ENCODE data around the gene MGAT4C.

The MGAT4C gene

GRCh38 chr12:86193931-86194330, 62.3 kb downstream of the MGAT4C start:
- H3K9me3 ChIP-seq (ENCODE audit: control insufficient read depth, low read length) = no peaks in the 10 kb centered on the region
- H3K4me1 ChIP-seq (ENCODE audit: control insufficient read depth, insufficient read depth, low read length, poor library complexity, severe bottlenecking) = no peaks in the 10 kb centered on the region
- no peak overlapping the region for H3K27ac ChIP-seq (ENCODE audit: insufficient read depth, low read length, poor library complexity, severe bottlenecking)
- H3K36me3 ChIP-seq (ENCODE audit: control insufficient read depth, insufficient read depth, low read length) = no peaks in the 10 kb centered on the region
- no peaks in the 10 kb centered on the region for H3K27me3 ChIP-seq (replicated peaks; ENCODE audit: control insufficient read depth, insufficient read depth, low read length, poor library complexity, severe bottlenecking)
- DNase-seq = no peak
- H3K4me3 ChIP-seq (ENCODE audit: insufficient read depth, low read depth, low read length, poor library complexity, severe bottlenecking) = no peak overlapping the region

DNA sequence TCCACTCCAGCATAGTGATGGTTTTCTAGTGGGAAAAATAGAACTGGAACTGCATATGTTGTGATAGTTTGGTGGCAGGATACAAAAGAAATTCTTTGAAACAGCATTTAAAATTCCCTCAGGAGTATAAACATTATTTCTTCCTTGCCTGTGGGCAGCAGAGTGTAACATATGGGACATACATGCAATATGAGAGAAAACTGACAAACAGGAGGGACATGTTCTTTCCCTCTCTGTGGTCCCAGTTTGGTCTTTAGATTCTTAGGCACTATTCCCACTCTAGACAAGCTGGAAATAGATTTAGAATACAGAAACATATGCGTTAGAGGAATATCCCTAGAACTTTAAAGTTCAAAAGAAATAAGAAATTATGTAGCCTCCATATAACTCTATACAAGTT, 68.0 kb downstream of the MGAT4C start:
- Histone ChIP-seq H3K27ac (ENCODE audit: insufficient read depth, low read length, poor library complexity, severe bottlenecking) (no peak overlapping the region), H3K36me3 (ENCODE audit: control insufficient read depth, insufficient read depth, low read length) (no peaks in the 10 kb centered on the region), H3K27me3 (replicated peaks; ENCODE audit: control insufficient read depth, insufficient read depth, low read length, poor library complexity, severe bottlenecking) (no peaks in the 10 kb centered on the region), H3K4me1 (ENCODE audit: control insufficient read depth, insufficient read depth, low read length, poor library complexity, severe bottlenecking) (no peaks in the 10 kb centered on the region), H3K9me3 (ENCODE audit: control insufficient read depth, low read length) (no peaks in the 10 kb centered on the region), H3K4me3 (ENCODE audit: insufficient read depth, low read depth, low read length, poor library complexity, severe bottlenecking) (no peak overlapping the region)
- no peak for DNase-seq

GRCh38 chr12:86186449-86186848, 69.7 kb downstream of the MGAT4C start:
- no peak for DNase-seq
- Histone ChIP-seq H3K4me1 (ENCODE audit: control insufficient read depth, insufficient read depth, low read length, poor library complexity, severe bottlenecking) (no peaks in the 10 kb centered on the region), H3K27ac (ENCODE audit: insufficient read depth, low read length, poor library complexity, severe bottlenecking) (no peak overlapping the region), H3K9me3 (ENCODE audit: control insufficient read depth, low read length) (no peaks in the 10 kb centered on the region), H3K4me3 (ENCODE audit: insufficient read depth, low read depth, low read length, poor library complexity, severe bottlenecking) (no peak overlapping the region), H3K27me3 (replicated peaks; ENCODE audit: control insufficient read depth, insufficient read depth, low read length, poor library complexity, severe bottlenecking) (no peaks in the 10 kb centered on the region), H3K36me3 (ENCODE audit: control insufficient read depth, insufficient read depth, low read length) (no peaks in the 10 kb centered on the region)

DNA sequence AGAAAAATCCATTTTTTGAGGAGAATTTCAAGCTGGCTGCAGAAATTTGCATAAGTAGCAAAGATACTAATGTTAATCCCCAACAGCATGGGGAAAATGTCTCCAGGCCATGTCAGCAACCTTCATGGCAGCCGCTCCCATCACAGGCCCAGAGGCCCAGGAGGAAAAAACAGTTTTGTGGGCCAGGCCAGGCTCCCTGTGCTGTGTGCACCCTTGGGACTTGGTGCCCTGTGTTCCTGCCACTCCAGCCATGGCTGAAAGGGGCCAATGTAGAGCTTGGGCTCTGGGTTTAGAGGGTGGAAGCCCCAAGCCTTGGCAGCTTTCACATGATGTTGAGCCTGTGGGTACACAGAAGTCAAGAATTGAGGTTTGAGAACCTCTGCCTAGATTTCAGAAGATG, 76.3 kb downstream of the MGAT4C start:
- no peak for DNase-seq
- H3K36me3 ChIP-seq (ENCODE audit: control insufficient read depth, insufficient read depth, low read length) = no peaks in the 10 kb centered on the region

GRCh38 chr12:86174188-86174587, 82.0 kb downstream of the MGAT4C start:
- Histone ChIP-seq H3K27me3 (replicated peaks; ENCODE audit: control insufficient read depth, insufficient read depth, low read length, poor library complexity, severe bottlenecking) (no peaks in the 10 kb centered on the region), H3K9me3 (ENCODE audit: control insufficient read depth, low read length) (no peaks in the 10 kb centered on the region), H3K27ac (ENCODE audit: insufficient read depth, low read length, poor library complexity, severe bottlenecking) (no peak overlapping the region), H3K4me1 (ENCODE audit: control insufficient read depth, insufficient read depth, low read length, poor library complexity, severe bottlenecking) (no peaks in the 10 kb centered on the region), H3K4me3 (ENCODE audit: insufficient read depth, low read depth, low read length, poor library complexity, severe bottlenecking) (no peak overlapping the region), H3K36me3 (ENCODE audit: control insufficient read depth, insufficient read depth, low read length) (no peaks in the 10 kb centered on the region)
- no peak for DNase-seq

More for the DNA sequence above, 76.3 kb downstream of the MGAT4C start:
- Histone ChIP-seq H3K9me3 (ENCODE audit: control insufficient read depth, low read length) (no peaks in the 10 kb centered on the region), H3K4me3 (ENCODE audit: insufficient read depth, low read depth, low read length, poor library complexity, severe bottlenecking) (no peak overlapping the region), H3K27me3 (replicated peaks; ENCODE audit: control insufficient read depth, insufficient read depth, low read length, poor library complexity, severe bottlenecking) (no peaks in the 10 kb centered on the region), H3K4me1 (ENCODE audit: control insufficient read depth, insufficient read depth, low read length, poor library complexity, severe bottlenecking) (no peaks in the 10 kb centered on the region), H3K27ac (ENCODE audit: insufficient read depth, low read length, poor library complexity, severe bottlenecking) (no peak overlapping the region)

DNA sequence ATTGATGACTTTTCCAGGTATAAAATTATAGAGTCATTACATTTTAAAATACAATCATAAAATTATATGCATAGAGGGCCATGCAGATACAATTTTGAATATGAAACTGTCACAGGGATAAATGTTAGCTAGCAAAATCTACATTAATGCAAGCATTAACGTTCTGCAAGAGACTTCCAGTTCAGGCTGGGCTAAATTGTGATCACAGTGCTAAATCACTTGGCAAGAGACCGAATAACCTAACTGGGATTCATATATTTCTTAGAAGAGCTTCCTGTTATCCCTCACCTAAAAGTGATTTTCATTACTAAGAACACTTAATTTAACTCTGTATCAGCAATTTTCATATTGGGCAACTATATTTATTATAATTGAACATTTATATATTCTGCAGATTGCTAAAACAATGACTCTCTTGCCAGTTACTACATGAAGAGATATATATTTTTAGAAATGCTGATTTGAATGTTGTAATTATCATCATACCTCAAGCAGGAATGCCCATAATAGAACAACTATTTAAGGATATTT, 83.2 kb downstream of the MGAT4C start:
- no peaks in the 10 kb centered on the region for H3K27me3 ChIP-seq (replicated peaks; ENCODE audit: control insufficient read depth, insufficient read depth, low read length, poor library complexity, severe bottlenecking)
- H3K4me3 ChIP-seq (ENCODE audit: insufficient read depth, low read depth, low read length, poor library complexity, severe bottlenecking) = no peak overlapping the region
- H3K9me3 ChIP-seq (ENCODE audit: control insufficient read depth, low read length) = no peaks in the 10 kb centered on the region
- DNase-seq = no peak
- H3K36me3 ChIP-seq (ENCODE audit: control insufficient read depth, insufficient read depth, low read length) = no peaks in the 10 kb centered on the region
- no peaks in the 10 kb centered on the region for H3K4me1 ChIP-seq (ENCODE audit: control insufficient read depth, insufficient read depth, low read length, poor library complexity, severe bottlenecking)
- H3K27ac ChIP-seq (ENCODE audit: insufficient read depth, low read length, poor library complexity, severe bottlenecking) = no peak overlapping the region

DNA sequence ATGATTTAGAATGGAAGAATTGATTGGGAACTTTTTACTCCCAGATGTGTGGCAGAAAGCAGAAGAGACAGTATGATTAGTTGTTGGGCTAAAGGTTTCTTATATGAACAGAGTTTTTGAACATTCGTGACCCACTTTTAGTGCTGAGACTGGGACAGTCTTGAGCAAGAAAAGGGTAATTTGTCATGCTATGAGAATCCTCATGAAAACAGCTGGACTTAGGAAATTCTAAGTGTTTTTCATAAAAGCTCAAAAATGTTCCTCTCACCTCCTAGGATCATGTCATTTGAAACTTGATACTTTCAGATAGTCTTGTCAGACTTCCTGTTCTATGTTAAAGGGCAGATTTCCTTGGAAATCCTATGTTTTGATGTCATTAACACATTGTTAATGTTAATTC, 86.1 kb downstream of the MGAT4C start:
- H3K4me1 ChIP-seq (ENCODE audit: control insufficient read depth, insufficient read depth, low read length, poor library complexity, severe bottlenecking) = no peaks in the 10 kb centered on the region
- no peaks in the 10 kb centered on the region for H3K36me3 ChIP-seq (ENCODE audit: control insufficient read depth, insufficient read depth, low read length)

GRCh38 chr12:86158956-86159355, 97.2 kb downstream of the MGAT4C start:
- no peak for DNase-seq
- Histone ChIP-seq H3K27ac (ENCODE audit: insufficient read depth, low read length, poor library complexity, severe bottlenecking) (no peak overlapping the region), H3K27me3 (replicated peaks; ENCODE audit: control insufficient read depth, insufficient read depth, low read length, poor library complexity, severe bottlenecking) (no peaks in the 10 kb centered on the region), H3K4me3 (ENCODE audit: insufficient read depth, low read depth, low read length, poor library complexity, severe bottlenecking) (no peak overlapping the region), H3K36me3 (ENCODE audit: control insufficient read depth, insufficient read depth, low read length) (no peaks in the 10 kb centered on the region), H3K9me3 (ENCODE audit: control insufficient read depth, low read length) (no peaks in the 10 kb centered on the region), H3K4me1 (ENCODE audit: control insufficient read depth, insufficient read depth, low read length, poor library complexity, severe bottlenecking) (no peaks in the 10 kb centered on the region)

More for the DNA sequence above, 86.1 kb downstream of the MGAT4C start:
- peaks cover 4% of the 10 kb centered on the region for H3K9me3 ChIP-seq (ENCODE audit: control insufficient read depth, low read length)
- H3K4me3 ChIP-seq (ENCODE audit: insufficient read depth, low read depth, low read length, poor library complexity, severe bottlenecking) = no peak overlapping the region
- no peaks in the 10 kb centered on the region for H3K27me3 ChIP-seq (replicated peaks; ENCODE audit: control insufficient read depth, insufficient read depth, low read length, poor library complexity, severe bottlenecking)
- H3K27ac ChIP-seq (ENCODE audit: insufficient read depth, low read length, poor library complexity, severe bottlenecking) = no peak overlapping the region
- no peak for DNase-seq

- Histone ChIP-seq H3K4me1 (ENCODE audit: control insufficient read depth, insufficient read depth, low read length, poor library complexity, severe bottlenecking) (no peaks in the 10 kb centered on the region), H3K27me3 (replicated peaks; ENCODE audit: control insufficient read depth, insufficient read depth, low read length, poor library complexity, severe bottlenecking) (no peaks in the 10 kb centered on the region), H3K4me3 (ENCODE audit: insufficient read depth, low read depth, low read length, poor library complexity, severe bottlenecking) (no peak overlapping the region), H3K36me3 (ENCODE audit: control insufficient read depth, insufficient read depth, low read length) (no peaks in the 10 kb centered on the region), H3K27ac (ENCODE audit: insufficient read depth, low read length, poor library complexity, severe bottlenecking) (no peak overlapping the region), H3K9me3 (ENCODE audit: control insufficient read depth, low read length) (no peaks in the 10 kb centered on the region)
- no peak for DNase-seq
These were observed 101.6 kb downstream of the MGAT4C start for GRCh38 chr12:86154620-86155019.

DNA sequence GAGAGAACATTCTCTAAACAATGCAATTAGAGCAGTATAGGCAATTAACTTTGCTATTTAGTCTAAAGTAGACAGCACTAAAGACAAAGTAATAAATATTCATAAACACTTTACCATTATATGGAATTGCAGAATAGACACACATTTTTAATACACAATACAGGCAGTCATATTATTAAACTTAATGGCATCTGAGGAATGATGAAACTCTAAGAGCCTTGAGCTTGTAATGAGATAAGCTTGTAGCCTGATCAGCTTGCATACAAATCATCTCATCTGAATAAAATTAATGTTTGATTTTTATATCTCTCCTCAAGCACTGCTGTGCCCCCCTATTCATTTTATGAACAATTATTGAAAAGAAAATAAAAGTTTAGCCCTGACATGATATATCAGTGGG, 107.6 kb downstream of the MGAT4C start:
- Histone ChIP-seq H3K4me1 (ENCODE audit: control insufficient read depth, insufficient read depth, low read length, poor library complexity, severe bottlenecking) (no peaks in the 10 kb centered on the region), H3K27ac (ENCODE audit: insufficient read depth, low read length, poor library complexity, severe bottlenecking) (no peak overlapping the region), H3K27me3 (replicated peaks; ENCODE audit: control insufficient read depth, insufficient read depth, low read length, poor library complexity, severe bottlenecking) (no peaks in the 10 kb centered on the region), H3K4me3 (ENCODE audit: insufficient read depth, low read depth, low read length, poor library complexity, severe bottlenecking) (no peak overlapping the region), H3K9me3 (ENCODE audit: control insufficient read depth, low read length) (no peaks in the 10 kb centered on the region), H3K36me3 (ENCODE audit: control insufficient read depth, insufficient read depth, low read length) (no peaks in the 10 kb centered on the region)
- no peak for DNase-seq

DNA sequence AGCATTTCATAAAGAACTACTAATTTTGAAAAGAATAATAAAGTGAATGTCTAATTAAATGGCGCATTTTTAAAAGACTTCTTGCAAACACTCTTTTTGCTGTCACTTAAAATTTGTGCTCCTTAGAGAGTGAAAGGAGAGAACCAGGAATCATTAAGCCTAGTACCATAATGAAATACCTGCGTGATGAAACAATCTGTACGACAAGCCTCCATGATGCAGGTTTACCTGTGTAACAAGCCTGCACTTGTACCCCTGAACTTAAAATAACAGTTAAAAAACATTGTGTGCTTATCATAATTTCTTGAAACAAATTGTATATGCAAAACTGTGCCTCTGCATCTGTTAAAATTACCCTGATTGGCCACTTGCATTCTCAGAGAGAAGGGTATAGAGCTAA, 108.1 kb downstream of the MGAT4C start:
- Histone ChIP-seq H3K27ac (ENCODE audit: insufficient read depth, low read length, poor library complexity, severe bottlenecking) (no peak overlapping the region), H3K4me3 (ENCODE audit: insufficient read depth, low read depth, low read length, poor library complexity, severe bottlenecking) (no peak overlapping the region), H3K9me3 (ENCODE audit: control insufficient read depth, low read length) (no peaks in the 10 kb centered on the region), H3K36me3 (ENCODE audit: control insufficient read depth, insufficient read depth, low read length) (no peaks in the 10 kb centered on the region), H3K4me1 (ENCODE audit: control insufficient read depth, insufficient read depth, low read length, poor library complexity, severe bottlenecking) (no peaks in the 10 kb centered on the region), H3K27me3 (replicated peaks; ENCODE audit: control insufficient read depth, insufficient read depth, low read length, poor library complexity, severe bottlenecking) (no peaks in the 10 kb centered on the region)
- DNase-seq = no peak
